GM21447 (cell line): ENCODE data around the gene RREB1.

Source experiments
- ATAC-seq: cut with Tn5 transposase; IDR thresholded peaks from one replicate; pipeline ENCODE4 v1.9.1; 2021; ENCODE audit not compliant: unreplicated experiment

The RREB1 gene

GRCh38 chr6:7088076-7088742 lies 19.6 kb upstream of the RREB1 start:
- ATAC-seq = no peak

GRCh38 chr6:7098993-7099392 lies 8.8 kb upstream of the RREB1 start:
- no peak for ATAC-seq

- peak; percentile 81 for ATAC-seq
Measured at GRCh38 chr6:7100072-7100752, 7.5 kb upstream of the RREB1 start.

- no peak for ATAC-seq
Measured at GRCh38 chr6:7100753-7101081, 7.0 kb upstream of the RREB1 start.

GRCh38 chr6:7101290-7101689 lies 6.5 kb upstream of the RREB1 start:
- no peak for ATAC-seq

GRCh38 chr6:7104752-7105151 lies 3.0 kb upstream of the RREB1 start:
- ATAC-seq = no peak

GRCh38 chr6:7106215-7106751 lies 1.5 kb upstream of the RREB1 start:
- ATAC-seq = no peak

GRCh38 chr6:7106752-7107577 lies 796 bp upstream of the RREB1 start:
- ATAC-seq = peak; percentile 28

GRCh38 chr6:7108196-7108963 lies 619 bp downstream of the RREB1 start:
- peak; percentile 5 for ATAC-seq

GRCh38 chr6:7108964-7109836 lies 1.4 kb downstream of the RREB1 start:
- ATAC-seq = peak; percentile 13

- no peak for ATAC-seq
Measured at GRCh38 chr6:7110092-7110792, 2.5 kb downstream of the RREB1 start.

- no peak for ATAC-seq
Measured at GRCh38 chr6:7111095-7111690, 3.4 kb downstream of the RREB1 start.

GRCh38 chr6:7112171-7112570 lies 4.4 kb downstream of the RREB1 start:
- ATAC-seq = no peak

- peak; percentile 47 for ATAC-seq
Measured at GRCh38 chr6:7112741-7113313, 5.1 kb downstream of the RREB1 start.

GRCh38 chr6:7114744-7115458 lies 7.1 kb downstream of the RREB1 start:
- no peak for ATAC-seq

- ATAC-seq = no peak
Measured at GRCh38 chr6:7115543-7116231, 7.9 kb downstream of the RREB1 start.

GRCh38 chr6:7119272-7119801 lies 11.6 kb downstream of the RREB1 start:
- ATAC-seq = no peak
